GM21528 (cell line): ENCODE measurements around the gene MAPK8IP3.
A peak's percentile ranks its signal among the peaks of the same experiment; 100 is the strongest.

Source experiments
- ATAC-seq: cut with Tn5 transposase; IDR thresholded peaks from one replicate; pipeline ENCODE4 v1.9.1; 2021; ENCODE audit warnings: mild to moderate bottlenecking, moderate library complexity; ENCODE audit not compliant: unreplicated experiment, low FRiP score

Gene MAPK8IP3

DNA sequence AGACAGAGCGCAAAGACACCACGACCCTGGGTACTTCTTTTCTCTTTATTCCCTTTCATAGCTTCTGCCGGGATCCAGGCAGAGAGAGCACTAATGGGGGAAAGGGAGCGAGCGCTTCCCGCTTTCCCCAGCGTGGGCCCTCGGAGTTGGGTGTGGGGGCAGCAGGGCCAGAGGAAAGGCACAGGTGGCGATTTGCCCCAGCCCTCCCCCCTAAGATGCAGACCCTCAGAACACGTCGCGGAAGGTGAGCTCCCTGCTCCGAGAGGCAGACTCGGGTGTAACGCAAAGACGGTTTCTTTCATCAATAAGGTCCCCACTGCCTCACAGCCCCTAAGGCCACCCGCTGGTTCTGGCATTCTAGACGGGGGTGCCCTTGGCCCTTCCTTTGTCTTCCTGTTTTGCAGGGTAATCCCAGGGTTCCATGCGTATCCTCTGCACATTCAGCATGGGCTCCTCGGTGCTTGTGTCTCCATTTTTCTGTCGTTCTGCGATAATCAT lies 65.9 kb downstream of the MAPK8IP3 start:
- no peak for ATAC-seq

DNA sequence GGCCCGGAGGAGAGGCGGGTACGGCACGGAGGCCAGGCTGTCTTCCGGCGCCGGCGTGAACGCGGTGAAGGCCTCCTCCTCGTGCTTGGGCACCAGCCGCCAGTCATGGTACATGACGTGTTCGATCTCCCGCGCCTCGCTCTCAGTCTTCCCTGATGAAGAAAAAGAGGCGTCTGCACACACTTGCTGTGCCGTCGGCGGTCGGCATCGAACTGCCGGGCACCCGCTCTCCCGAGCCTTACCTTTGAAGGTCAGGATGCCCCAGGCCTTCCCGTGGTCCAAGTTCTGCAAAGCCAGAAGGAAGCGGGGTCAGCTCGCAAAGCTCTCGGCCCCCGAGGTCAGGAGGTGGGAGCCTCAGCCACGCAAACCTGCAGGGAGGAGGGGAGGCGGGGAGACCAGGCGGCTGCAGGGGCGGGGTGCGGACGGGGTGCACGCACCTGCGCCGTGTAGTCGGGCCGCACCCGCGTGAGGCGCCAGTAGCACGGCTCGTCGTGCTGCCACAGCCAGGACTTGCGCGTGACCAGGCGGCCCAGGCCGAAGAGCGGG lies 66.4 kb downstream of the MAPK8IP3 start, which contains the start of gene EME2:
Gene EME2 (plus strand): TSS at position 449 of the 546 bp plus-strand sequence. CDS start 418 bp downstream, outside the sequence.
- ATAC-seq, result peak; percentile 9

DNA sequence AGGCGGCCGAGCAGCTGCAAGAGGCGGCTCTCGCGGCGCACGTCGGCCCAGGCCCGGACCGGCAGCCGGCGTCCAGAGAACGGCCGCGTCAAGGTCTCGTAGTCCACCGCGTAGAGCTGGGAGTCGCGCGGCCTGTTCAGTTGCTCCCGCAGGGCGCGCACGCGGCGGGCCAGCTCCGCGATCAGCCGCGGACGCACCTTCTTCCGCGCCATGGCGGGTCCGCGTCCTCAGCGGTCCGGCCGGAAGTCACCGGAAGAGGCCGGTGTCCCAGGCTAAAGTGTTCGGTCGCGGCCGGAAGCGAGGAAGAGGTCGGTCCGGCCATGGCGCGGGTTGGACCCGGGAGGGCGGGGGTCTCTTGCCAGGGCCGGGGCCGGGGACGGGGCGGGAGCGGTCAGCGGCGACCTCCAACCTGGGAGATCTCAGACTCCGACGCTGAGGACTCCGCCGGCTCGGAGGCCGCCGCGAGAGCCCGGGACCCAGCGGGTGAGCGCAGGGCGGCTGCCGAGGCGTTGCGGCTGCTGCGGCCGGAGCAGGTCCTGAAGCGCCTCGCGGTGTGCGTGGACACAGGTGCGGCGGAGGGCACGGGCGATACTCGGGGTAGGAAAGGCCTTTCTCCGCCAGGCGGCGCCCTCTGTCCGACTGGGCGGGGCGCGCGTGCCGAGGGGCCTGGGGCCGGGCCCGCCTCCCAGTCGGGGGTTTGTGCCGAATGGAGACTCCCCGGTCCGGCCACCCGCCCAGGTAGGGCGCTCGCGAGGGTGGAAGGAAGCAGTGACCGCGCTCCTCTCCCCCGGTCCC lies 67.1 kb downstream of the MAPK8IP3 start, which contains the start of gene MRPS34:
Gene MRPS34 (minus strand): TSS at position 227 of the 795 bp plus-strand sequence. CDS start 15 bp downstream, at position 212.
- ATAC-seq, result peak; percentile 44

DNA sequence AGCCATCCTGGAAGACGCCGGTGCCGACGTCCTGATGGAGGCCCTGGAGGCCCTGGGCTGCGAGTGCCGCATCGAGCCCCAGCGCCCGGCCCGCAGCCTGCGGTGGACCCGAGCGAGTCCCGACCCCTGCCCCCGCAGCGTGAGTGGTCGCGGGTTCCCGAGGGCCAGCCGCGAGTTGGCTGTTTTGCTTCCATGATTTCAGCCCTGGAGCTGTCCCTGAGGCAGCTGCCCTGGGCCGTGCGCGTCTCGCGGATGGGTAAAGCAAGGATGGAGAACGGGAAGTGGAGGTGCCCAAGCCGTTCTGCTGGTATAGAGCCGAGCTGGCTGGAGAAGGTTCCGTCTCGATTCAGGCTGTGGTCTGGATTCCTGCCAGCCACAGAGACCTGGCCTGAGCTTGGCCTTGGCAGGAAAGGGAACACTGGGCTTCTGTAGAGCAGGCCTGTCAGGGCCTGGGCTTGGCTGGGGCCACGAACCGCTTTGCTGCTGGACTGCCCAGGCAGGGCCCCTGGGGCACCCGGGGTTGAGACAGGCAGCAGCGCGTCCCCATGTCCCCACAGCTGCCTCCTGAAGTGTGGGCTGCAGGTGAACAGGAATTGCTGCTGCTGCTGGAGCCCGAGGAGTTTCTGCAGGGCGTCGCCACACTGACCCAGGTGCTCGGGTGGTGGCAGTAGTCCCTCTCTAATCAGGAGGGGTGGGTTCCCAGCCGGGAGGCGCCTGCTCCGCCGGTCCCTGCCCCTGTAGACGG lies 67.9 kb downstream of the MAPK8IP3 start:
- peak; percentile 1 for ATAC-seq

DNA sequence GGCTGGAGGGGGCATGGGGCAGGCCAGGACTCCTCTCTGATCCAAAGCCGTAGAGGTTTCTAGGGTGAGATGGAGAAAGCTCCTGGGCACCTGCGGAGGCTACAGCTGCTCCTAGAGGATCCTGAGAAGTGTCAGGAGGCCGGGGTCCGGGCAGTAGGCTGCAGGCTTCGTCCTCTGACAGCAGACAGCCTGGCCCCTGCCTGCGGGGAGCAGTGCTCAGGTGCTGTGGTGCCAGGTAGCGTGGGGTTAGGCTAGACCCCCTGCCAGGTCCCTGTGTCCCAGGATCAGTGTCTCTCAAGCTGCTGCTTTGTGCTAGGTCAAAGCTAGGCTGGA lies 68.4 kb downstream of the MAPK8IP3 start:
- no peak for ATAC-seq

DNA sequence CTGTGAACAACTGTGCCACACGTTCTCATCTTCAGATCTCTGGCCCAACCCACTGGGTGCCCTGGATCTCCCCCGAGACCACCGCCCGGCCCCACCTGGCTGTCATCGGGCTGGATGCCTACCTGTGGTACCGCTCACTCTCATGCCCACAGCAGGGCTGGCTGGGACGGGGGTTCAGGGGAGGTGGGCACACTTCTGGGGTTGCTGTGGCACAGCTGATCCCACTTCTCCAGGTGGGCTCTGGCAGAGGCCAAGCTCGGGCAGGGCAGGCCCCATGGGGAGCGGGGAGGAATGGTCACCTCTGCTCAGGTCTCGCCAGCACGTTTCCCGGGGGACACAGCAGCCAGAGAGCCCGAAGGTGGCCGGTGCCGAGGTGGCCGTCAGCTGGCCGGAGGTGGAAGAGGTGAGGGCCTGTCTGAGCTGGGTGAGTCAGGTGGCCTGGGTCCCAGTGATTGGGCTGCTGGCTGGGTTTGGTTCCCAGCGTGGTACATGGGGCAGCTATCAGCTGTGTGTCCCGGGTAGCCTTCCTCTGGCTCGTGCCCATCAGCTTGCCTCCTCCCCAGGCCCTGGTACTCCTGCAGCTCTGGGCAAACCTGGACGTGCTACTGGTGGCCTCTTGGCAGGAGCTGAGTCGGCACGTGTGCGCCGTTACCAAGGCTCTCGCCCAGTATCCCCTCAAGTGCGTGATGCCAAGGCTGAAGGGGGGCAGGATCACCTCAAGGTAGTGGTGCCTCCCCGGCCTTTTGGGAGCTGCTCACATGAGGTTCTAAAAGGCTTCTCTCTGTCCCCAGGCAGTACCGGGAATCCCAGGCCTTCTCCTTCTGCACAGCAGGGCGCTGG lies 69.2 kb downstream of the MAPK8IP3 start:
- no peak for ATAC-seq

DNA sequence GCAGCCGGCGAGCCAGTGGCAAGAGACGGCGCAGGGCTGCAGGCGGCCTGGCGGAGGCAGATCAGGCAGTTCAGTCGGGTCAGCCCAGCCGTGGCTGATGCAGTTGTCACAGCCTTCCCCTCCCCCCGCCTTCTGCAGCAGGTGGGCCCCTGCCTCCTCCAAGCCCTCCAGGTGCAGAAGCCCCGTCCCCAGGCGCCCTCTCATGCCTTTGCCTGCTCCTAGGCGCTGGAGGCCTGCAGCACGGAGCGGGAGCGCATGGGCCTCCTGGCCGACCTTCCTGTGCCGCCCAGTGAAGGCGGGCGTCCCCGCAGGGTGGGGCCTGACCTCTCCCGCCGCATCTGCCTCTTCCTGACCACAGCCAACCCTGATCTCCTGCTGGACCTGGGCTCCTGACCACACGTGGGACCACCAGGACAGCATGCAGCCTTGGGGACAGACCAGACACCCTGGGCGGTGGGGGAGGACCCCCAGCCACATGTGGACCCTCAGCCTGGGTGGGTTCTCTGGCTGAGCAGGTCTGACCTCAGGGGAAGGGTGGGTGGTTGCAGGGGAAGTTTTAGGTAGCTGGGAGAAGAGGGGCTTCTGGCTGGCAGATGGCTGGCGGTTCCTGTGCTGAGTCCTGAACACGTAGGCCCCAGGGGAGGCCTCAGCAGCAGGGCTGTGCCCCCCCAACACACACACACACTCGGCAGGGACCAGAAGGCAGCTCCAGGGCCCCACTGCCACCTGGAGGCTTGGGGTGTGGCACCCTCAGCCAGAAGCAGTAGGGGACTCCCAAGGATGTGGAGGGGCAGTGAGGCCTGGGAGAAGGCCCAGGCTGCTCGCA lies 70.1 kb downstream of the MAPK8IP3 start:
- no peak for ATAC-seq

DNA sequence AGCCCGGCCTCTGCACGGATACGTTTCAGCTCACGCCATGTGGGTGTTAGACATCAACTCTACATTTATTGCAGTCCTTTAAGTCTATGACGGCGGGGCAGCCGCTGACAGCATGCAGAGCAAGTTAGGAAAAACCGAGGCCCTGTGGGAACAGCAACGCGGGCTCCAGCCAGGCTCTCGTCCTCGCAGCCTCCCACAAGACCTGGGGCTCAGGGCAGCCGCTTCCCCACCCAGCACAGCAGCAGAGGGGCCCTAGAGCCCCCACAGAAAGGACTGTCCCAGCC lies 70.6 kb downstream of the MAPK8IP3 start:
- no peak for ATAC-seq

DNA sequence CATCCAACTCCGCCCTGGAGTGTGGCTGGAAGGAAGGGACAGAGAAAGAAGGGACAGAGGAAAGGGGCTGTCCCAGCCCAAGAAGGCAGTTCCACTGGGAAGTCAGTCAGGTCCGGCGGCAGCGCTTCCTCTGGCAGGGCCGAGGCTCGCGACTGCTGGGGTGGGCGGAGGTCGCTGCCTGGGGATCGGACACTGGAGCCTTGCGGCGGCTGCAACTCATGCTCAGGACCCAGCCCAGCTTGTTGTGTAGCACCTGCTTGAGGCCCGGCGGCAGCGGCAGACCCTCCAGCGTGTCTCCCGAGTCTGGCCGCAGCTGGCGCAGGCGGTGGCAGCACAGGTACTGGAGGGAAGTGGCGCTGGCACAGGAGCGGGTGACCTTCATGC lies 71.0 kb downstream of the MAPK8IP3 start:
- no peak for ATAC-seq

DNA sequence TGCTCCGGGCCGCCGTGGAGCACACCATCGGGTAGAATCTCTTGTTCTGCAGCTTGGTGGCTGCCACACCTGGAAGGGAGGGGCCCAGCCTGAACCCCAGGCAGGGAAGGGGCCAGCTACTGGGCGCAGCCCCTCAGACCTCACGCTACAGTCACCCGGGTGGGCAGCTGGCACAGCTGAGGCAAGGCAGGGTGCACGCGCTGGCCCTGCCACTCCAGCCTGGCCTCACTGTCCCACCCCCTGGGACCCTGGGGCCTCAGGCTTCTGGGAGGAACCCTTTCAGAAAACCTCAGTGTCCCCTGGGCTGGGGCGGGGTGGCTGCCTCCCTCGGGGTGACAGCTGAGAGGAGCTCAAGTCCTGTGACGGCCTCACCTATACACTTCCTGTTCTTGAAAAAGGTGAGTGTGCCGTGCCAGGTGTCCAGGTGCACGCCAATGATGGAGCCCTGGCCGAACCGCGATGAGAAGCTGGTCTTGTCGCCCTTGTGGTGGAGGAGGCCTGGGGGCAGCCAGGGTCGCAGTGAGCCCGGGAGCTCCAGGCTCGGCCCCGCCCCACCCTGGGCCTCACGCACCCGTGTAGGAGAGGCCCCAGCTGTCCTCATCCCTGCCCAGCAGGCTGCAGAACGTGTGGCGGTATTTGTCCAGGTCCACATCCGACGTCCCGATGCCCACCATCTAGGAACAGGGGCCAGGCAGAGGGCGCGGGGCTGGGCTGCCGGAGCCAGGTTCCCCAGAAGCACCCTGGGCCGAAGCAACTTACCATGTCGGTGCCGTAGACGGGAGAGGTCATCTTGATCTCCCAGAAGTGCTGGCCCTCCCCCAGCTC lies 71.6 kb downstream of the MAPK8IP3 start:
- ATAC-seq, result no peak

DNA sequence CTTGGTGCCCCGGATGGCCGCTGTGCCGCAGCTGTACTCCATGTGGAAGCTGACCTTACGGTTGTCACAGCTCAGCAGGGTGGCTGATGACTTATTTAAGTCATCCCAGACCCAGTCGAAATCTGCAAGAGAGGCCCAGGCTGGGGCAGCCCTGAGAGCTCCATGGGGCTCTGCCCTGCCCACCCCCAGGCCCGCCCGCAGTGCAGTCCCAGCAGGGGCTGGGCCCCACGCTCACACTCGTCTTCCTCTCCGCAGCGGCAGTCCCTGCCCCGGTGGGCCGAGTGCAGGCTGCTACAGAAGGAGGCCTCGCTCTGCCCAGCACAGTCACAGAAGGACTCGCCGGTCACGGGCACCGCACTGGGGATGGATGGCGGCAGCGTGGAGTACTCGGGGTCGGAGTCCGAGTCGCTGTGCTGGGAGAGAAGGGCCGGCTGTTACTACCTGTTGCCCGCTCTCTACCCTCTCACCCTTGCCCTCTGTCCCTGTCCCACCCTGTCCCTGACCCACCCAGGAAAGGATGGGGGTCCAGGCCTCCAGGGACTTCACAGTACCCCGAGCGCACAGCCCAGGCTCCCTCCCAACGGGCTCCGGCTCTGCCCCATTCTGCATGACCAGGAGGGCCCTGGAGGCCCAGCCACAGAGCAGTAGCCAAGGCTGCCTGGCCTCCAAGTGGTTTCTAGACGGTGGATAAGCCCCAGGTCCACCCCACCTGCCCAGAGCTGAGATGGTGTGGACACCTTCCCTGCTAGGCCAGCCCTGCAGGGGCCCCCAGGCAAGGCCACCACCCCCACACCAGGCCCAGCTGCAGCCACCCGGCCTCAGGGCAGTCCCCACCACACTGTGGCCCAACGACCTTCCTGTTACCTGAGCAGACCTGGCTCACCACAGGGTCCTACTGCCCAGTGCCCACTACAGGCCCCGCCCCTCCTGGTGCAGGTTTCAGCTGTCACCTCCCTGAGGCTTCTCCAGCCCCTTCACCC lies 72.5 kb downstream of the MAPK8IP3 start:
- ATAC-seq, result no peak

DNA sequence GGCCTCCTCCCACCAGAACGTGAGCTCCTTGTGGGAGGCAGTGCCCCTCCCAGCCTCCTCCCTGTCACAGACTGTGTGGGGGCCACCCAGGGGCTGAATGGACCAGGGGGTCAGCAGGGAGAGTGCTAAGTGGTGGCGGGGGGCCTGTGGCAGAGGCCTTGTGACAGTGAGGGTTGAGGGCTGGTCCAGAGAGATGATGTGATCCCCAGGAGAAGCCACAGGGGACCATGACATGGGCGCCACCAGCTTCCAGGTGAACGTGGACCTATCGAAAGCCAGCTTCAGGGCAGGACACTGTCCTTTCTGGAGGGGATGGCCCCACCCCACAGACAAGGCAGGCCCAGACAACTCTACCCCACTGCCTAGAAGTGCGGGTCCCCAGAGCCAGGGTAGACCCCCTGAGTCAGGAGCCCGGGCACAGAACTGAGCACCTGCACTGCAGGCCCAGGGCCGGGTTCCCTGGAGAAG lies 73.3 kb downstream of the MAPK8IP3 start:
- ATAC-seq, result no peak

DNA sequence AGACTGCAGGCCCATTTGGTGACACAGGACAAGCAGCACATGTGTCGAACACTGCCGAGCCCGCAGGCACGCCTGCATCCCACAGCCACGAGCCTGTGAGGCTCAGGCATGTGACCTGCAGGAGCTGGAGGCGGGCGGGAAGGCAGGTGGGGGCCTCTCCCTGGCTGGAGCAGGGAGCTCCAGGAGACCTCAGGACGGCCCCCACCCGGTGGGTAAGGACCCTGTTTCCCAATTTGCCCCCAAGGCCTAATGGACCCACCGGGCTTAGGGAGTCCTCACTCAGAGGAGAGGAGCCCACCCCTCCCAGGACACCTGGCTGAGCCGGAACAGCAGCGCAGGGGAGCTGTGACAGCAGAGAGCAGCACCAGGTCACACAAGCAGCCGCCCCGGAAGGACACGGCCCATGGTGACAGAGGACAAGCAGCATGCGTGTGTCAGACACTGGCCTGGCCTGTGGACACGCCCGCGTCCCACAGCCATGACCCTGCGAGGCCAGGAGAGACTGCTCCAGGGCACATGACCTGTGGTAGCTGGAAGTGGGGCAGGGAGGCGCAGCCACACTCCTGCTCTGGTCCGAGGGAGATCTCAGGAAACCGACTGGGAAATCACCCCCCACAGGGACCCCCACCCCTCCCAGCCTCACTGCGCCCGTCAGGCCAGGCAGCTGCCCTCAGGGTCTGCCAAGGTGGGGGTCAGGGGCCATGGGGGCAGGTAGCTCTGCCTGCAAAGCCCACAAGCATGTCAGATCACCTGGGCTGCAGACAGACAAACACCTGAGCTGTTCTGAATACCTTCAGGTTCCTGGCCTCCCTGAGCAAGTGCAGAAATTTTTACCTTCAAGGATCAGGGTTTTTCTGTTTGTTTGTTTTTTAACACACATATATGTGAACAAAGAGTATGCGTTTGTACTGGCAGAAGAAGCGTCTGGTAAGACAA lies 74.0 kb downstream of the MAPK8IP3 start:
- ATAC-seq, result no peak

DNA sequence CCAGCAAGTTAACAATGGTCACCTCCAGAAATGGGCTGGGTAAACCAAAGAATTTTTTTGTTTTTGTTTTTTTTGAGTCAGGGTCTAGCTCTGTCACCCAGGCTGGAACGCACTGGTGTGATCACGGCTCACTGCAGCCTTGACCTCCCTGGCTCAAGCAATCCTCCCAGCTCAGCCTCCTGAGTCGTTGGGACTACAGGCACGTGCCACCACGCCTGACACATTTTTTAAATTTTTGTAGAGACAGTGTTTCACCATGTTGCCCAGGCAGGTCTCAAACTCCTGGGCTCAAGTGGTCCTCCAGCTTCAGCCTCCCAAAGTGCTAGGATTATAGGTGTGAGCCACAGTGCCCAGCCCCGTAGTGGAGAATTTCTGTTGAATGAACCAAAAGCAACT lies 74.7 kb downstream of the MAPK8IP3 start:
- ATAC-seq, result no peak

DNA sequence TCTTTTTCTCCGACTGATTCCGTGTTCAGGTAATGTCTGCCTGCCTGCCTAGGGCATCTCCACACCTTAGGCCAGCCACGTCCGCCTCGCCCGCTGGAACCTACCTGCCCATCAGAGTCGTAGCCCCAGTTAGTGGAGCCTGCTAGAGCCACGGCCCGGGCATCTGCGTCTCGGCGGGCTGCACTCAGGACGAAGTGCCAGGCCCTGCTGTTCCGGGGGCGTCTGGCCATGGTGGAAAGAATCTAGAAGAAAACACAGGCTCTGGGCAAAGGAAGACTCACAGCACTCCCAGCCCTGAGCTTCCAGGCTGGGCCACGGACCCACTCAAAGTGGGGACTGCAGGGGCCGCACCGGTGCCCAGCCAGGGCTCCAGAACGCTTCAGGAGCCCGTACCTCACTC lies 75.3 kb downstream of the MAPK8IP3 start:
- ATAC-seq, result no peak

DNA sequence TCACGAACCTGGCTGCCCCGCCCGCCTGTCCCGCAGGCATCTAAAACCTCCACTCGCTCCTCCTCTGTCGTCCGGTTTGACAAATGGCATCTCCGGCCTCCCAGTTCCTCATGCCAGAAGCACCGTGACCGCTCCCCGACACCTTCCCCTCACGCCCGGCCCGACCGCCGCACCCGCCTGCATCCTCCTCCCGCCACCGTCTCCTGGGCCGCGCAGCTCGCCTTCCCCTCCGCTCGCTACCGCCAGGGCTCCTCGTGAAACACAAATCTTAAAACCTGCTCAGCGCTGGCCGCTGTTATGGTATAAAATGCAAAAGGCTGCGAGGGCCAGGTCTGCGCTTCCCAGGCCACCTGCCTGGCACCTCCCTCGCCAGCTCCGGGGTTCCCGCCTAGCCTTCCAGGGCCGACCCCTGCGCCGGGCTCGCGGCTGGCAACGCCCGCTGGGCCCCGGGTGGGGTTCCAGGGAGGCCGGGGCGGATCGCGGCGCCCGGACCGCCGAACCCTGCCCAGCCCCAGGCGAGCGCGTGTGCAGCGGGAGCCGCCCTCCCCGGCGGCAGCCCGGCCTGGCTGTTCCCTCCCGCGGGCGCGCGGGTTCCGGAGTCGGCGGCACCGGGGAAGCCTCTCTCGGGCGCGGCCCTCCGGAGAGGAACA lies 75.9 kb downstream of the MAPK8IP3 start:
- peak; percentile 4 for ATAC-seq
